Skeletal muscle tissue (tissue), 4 donors: ENCODE results near the gene NBPF12. TPM values are rescaled to one million over a fixed set of nuclear protein-coding genes. Genes with fewer than 3 reads are reported as not detected.
"Not testable (repeated sequence)": the region's sequence is repeated elsewhere in the genome, so short reads cannot be mapped to it uniquely, and the experiment has no call there.

Source experiments
- H3K27ac ChIP-seq: one replicate; pipeline ENCODE4 v1.7.0; 2013; ENCODE audit warnings: mild to moderate bottlenecking, low read depth, low read length, inconsistent platforms
- H3K27me3 ChIP-seq, 3 donors: one replicate each; pipeline ENCODE4 v1.7.0; 2013; ENCODE audit warnings: low read length in 3 of 3; ENCODE audit not compliant: control insufficient read depth in 3 of 3, insufficient read depth in 3 of 3
- H3K36me3 ChIP-seq, 3 donors: one replicate each; pipeline ENCODE4 v1.7.0; 2013; ENCODE audit warnings: low read length in 3 of 3; ENCODE audit not compliant: control insufficient read depth in 3 of 3, insufficient read depth in 3 of 3
- H3K4me1 ChIP-seq, 3 donors: one replicate each; pipeline ENCODE4 v1.7.0; 2013; ENCODE audit warnings: low read length in 3 of 3, mild to moderate bottlenecking in 3 of 3; ENCODE audit not compliant: control insufficient read depth in 3 of 3, insufficient read depth in 3 of 3
- H3K4me3 ChIP-seq, 3 donors: one replicate each; pipeline ENCODE4 v1.7.0; 2013; ENCODE audit warnings: low read length in 3 of 3
- H3K9ac ChIP-seq, 3 donors: one replicate each; pipeline ENCODE4 v1.7.0; 2013; ENCODE audit warnings: low read length in 3 of 3, mild to moderate bottlenecking in 3 of 3, moderate library complexity in 2 of 3, low read depth in 1 of 3
- H3K9me3 ChIP-seq, 3 donors: one replicate each; pipeline ENCODE4 v1.7.0; 2013; ENCODE audit warnings: low read length in 3 of 3; ENCODE audit not compliant: control insufficient read depth in 3 of 3
- total RNA-seq: library from RNA; depleted of rRNA; stranded (reverse); fragments of >200 nt; gene quantifications from one replicate; pipeline ENCODE4 v1.2.3, GENCODE V29; 2014
- donor health status: Osteomylitis.

The NBPF12 gene
- total RNA-seq, 1 donor from 2014 or later: 9.9 TPM

DNA sequence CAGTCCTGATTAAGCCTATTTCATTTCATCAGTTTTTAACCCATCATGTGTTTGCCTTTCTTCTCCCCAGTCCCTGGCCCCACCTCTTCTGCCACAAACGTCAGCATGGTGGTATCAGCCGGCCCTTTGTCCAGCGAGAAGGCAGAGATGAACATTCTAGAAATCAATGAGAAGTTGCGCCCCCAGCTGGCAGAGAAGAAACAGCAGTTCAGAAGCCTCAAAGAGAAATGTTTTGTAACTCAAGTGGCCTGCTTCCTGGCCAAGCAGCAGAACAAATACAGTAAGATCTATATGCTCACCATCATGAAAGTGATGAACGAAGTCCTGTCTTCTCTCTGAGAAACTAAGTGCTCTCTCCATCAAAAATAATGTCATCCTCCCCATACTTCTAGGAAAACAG, 34.6 kb downstream of the NBPF12 start:
- not testable (repeated sequence) for H3K36me3 ChIP-seq

DNA sequence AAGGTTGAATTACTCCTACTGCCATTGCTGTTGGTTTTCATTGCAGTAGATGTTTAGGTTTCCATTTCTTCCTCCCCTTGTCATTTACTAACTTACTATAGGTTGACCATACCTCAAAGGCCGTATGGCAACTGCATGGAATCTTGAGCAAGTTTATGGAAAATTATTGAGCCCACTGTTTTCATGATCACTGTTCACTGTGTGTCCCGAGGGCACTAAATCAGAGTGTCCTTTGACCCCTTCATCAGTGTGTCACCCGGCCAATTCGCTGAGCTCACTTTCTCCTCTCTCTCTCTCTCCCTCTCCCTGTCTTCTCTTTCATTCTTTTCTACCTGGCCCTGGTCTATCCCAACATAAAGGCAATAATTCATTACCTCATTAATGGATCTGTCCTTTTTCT, 47.7 kb downstream of the NBPF12 start:
- not testable (repeated sequence) for H3K9me3 ChIP-seq, H3K9ac ChIP-seq, H3K4me3 ChIP-seq, H3K27ac ChIP-seq, H3K4me1 ChIP-seq, H3K27me3 ChIP-seq
- H3K36me3 ChIP-seq: peaks cover 2 to 15% (median 3%) of the 10 kb centered on the region in 3 donors

More for the DNA sequence above, 34.6 kb downstream of the NBPF12 start:
- H3K9me3 ChIP-seq, H3K27ac ChIP-seq, H3K9ac ChIP-seq, H3K4me3 ChIP-seq, H3K27me3 ChIP-seq, H3K4me1 ChIP-seq: not testable (repeated sequence)

DNA sequence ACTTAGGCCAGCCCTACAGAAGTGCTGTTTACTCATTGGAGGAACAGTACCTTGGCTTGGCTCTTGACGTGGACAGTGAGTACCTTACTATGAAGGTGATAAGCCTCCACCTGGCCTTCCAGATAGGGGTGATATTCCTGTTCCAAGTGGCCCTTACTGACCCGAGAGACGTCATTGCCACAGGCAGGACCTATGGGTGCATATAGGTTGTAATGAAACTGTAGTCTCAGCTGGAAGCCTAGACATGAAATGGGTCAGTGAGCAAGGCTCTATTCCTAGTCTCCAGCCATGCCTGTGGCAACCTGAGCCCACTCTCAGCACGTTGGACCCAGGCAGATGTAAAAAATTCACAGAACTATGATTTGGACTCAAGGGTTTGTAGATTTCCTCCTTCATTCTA, 48.3 kb downstream of the NBPF12 start:
- not testable (repeated sequence) for H3K9me3 ChIP-seq, H3K4me1 ChIP-seq, H3K4me3 ChIP-seq, H3K27ac ChIP-seq, H3K27me3 ChIP-seq, H3K9ac ChIP-seq
- H3K36me3 ChIP-seq: peaks cover 2 to 15% (median 3%) of the 10 kb centered on the region in 3 donors

DNA sequence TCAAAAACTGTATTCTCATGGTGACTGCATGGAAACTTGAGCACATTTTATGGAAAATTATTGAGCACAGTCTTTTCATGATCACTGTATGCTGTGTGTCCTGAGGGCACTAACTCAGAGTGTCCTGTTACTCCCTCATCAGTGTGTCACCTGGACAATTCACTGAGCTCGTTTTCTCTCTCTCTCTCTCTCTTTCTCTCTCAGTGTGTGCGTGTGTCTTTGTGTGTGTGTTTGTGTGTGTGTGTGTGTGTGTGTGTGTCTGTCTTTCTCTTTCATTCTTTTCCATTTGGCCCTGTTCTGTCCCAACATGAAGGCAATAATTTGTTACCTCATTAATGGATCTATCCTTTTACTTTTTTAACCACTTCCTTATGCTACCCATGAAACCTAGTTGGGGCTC, 49.4 kb downstream of the NBPF12 start:
- H3K9me3 ChIP-seq, H3K4me3 ChIP-seq: not testable (repeated sequence)
- peaks cover 2 to 15% (median 3%) of the 10 kb centered on the region in 3 donors for H3K36me3 ChIP-seq

DNA sequence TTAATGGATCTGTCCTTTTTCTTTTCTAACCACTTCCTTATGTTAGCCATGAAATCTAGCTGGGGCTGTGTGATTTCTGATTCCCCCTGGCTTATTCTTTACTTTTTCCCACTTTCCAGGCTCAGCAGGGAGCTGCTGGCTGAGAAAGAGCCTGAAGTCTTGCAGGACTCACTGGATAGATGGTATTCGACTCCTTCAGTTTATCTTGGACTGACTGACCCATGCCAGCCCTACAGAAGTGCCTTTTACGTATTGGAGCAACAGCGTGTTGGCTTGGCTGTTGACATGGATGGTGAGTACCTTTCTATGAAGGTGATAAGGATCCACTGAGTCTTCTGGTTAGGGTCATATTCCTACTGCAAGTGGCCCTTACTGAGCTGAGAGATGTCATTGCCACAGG, 51.3 kb downstream of the NBPF12 start:
- peaks cover 3 to 15% (median 4%) of the 10 kb centered on the region in 3 donors for H3K36me3 ChIP-seq
- H3K4me3 ChIP-seq, H3K27ac ChIP-seq, H3K4me1 ChIP-seq, H3K27me3 ChIP-seq, H3K9ac ChIP-seq, H3K9me3 ChIP-seq: not testable (repeated sequence)

More for the DNA sequence above, 49.4 kb downstream of the NBPF12 start:
- H3K27me3 ChIP-seq, H3K9ac ChIP-seq, H3K27ac ChIP-seq, H3K4me1 ChIP-seq: not testable (repeated sequence)

DNA sequence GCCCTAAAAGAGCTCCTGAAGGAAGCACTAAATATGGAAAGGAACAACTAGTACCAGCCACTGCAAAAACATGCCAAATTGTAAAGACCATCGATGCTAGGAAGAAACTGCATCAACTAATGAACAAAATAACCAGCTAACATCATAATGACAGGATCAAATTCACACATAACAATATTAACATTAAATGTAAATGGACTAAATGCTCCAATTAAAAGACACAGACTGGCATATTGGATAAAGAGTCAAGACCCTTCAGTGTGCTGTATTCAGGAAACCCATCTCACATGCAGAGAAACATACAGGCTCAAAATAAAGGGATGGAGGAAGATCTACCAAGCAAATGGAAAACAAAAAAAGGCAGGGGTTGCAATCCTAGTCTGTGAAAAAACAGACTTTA, 70.4 kb downstream of the NBPF12 start:
- not testable (repeated sequence) for H3K27ac ChIP-seq, H3K4me3 ChIP-seq, H3K27me3 ChIP-seq, H3K36me3 ChIP-seq, H3K9me3 ChIP-seq, H3K9ac ChIP-seq, H3K4me1 ChIP-seq

DNA sequence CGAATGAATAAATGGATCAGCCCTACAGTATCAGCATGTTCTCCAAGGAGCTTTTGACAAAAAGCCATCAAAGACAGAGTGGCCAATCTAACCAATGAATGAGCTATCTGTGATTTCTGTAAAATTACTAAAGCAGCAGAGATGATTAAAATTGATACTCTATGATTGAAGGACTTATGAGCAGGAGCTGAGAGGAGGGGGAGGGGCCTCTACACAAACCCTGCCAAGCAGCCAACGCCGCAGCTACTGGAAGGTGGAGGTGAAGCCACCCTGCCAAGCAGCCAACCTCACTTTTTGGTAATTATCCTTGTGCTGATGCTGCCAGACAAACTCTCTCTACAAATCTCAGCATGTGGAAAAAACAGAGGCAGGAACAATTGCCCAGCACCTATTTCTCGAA, 88.9 kb downstream of the NBPF12 start:
- not testable (repeated sequence) for H3K27me3 ChIP-seq, H3K9me3 ChIP-seq, H3K36me3 ChIP-seq, H3K27ac ChIP-seq, H3K4me1 ChIP-seq, H3K9ac ChIP-seq, H3K4me3 ChIP-seq

DNA sequence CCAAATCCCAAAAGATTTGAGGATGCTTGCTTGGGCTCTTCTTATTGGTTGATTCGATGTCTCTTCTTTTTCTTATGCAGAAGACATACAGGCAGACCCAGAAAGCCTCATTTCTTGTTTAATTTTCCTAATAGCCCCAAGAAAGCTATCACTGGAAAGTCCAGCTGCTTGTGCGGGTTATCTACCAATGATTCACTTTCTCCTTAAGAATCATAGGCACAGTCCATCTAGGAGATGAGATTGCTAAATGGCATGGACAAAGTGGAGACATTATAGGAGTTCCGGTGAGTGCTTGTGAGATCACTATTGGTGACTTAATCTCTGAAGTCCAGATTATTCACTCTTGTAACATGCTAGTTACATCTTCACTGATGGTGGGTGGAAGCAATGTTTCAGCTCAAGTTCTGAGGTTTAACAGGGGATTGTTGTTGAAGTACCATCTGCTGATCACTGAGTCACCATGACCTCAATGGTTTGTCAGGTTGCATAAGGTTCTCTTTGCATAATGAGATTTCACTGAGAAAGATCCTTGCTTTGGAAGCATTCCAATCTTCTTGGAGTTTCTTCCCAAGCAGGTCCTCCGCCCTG, 92.0 kb downstream of the NBPF12 start:
- H3K27me3 ChIP-seq, H3K27ac ChIP-seq, H3K36me3 ChIP-seq, H3K4me3 ChIP-seq, H3K4me1 ChIP-seq, H3K9ac ChIP-seq, H3K9me3 ChIP-seq: not testable (repeated sequence)

DNA sequence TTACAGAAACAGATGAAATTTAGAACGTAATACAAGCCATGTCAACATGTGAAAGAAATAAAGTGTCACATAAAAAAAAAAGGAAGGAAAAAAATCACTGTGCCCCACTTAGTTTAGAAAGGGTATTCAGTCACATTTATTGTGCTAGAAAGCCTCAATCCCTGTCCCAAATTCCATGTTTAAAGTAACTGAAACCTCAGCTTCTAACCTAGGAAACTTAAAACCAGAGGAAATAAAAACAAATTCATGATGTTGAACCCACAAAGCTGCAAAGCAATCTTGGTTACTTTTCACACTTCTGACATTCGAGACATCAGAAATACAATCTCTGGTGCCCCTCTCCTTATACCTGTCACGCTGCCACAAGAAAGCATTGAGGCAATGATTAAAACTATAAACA, 101.8 kb downstream of the NBPF12 start:
- H3K27me3 ChIP-seq: peaks cover 0 to under 1% (median under 1%) of the 10 kb centered on the region in 3 donors
- H3K36me3 ChIP-seq: no peaks in the 10 kb centered on the region
- no peaks in the 10 kb centered on the region for H3K9me3 ChIP-seq
- no peak overlapping the region for H3K4me3 ChIP-seq
- no peak overlapping the region for H3K27ac ChIP-seq
- H3K4me1 ChIP-seq: no peaks in the 10 kb centered on the region
- H3K9ac ChIP-seq: no peak overlapping the region

DNA sequence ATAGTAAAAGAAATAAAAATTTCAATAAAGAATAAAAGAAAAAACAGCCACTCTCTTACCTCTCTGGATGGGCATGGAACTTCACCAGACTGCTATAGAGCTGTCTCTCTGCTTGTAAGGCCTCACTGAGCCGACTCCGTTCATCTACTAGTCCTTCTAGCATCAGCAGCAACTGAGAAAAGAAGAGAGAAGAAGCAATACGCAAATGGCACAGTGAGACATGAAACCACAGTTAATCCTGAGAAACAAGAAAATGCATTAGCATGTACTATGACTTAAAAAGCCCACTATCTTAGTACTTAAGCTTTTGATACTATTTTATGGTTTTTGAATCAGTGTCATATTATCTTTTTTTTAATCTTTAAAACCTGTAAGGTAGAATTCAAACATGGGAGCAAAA, 104.8 kb downstream of the NBPF12 start:
- H3K36me3 ChIP-seq, H3K27ac ChIP-seq, H3K4me3 ChIP-seq, H3K9me3 ChIP-seq, H3K9ac ChIP-seq, H3K27me3 ChIP-seq, H3K4me1 ChIP-seq: not testable (repeated sequence)

DNA sequence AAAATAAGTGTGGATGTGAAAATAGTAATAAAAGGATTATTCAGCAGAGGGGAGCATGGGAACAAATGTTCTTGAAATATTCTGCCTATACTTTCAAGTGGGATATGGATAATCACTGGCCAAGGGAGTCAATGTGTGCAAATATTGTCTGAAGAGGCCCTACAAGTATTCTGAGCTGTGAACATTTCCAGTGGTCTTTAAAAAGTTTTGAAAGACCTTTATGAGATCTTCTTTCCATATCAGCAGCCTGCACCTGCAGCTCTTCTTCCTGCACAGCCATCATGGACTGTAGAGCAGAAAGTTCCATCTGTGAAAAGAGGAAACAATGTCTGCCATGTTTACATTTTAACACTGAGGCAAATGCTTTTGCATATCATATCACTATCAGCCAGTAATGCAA, 106.4 kb downstream of the NBPF12 start:
- H3K9me3 ChIP-seq, H3K4me1 ChIP-seq, H3K27ac ChIP-seq, H3K27me3 ChIP-seq, H3K36me3 ChIP-seq, H3K9ac ChIP-seq, H3K4me3 ChIP-seq: not testable (repeated sequence)
